Midbrain (tissue), 1 donor: Measurements from ENCODE around the gene TAGLN3.
A peak's percentile ranks its signal among the peaks of the same experiment; 100 is the strongest.

Experiments
- DNase-seq: peaks from one replicate; lab custom pipeline; 2025; lab: John Stamatoyannopoulos, UW

TAGLN3 gene

DNA sequence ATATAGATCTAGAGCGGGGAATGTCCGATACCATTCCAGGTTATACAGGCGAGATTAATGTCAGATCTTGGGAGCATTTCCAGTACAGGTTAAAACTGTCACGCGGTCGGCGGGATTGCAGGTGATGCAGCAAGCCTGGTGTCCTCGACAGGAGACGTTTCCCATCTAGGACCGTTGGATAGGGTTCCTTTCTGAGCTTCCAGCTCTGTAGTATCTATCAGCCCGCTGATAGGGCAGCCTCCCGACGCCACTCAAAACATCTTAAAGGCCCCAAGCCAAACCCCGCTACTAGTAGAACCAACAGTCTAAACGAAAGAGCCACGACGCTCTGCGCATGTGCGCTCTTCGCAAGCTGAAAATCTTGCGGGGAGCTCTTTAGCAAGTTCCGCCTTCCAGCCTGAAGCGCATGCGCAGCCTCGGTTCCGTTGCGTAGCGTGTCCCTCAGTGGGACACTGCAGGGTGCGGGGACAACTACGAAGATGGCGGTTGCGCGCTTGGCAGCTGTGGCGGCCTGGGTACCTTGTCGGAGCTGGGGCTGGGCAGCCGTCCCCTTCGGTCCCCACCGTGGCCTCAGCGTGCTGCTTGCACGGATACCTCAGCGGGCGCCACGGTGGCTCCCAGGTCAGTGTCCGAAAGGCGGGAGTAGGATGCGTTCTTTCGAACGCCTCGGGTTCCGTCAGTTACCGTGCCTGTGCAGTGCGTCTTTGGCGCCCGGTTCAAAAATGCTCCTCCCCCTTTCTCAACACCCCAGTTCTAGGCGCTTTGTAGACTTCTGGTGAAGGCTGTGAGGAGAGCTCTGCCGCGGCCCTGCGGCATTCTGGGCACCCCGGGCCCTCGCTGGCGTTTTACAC lies 19.9 kb upstream of the TAGLN3 start, which contains the start of gene ABHD10:
Gene ABHD10 (plus strand): TSS at position 444 of the 851 bp plus-strand sequence. CDS start 36 bp downstream, at position 480.
- peak; percentile 99 for DNase-seq

DNA sequence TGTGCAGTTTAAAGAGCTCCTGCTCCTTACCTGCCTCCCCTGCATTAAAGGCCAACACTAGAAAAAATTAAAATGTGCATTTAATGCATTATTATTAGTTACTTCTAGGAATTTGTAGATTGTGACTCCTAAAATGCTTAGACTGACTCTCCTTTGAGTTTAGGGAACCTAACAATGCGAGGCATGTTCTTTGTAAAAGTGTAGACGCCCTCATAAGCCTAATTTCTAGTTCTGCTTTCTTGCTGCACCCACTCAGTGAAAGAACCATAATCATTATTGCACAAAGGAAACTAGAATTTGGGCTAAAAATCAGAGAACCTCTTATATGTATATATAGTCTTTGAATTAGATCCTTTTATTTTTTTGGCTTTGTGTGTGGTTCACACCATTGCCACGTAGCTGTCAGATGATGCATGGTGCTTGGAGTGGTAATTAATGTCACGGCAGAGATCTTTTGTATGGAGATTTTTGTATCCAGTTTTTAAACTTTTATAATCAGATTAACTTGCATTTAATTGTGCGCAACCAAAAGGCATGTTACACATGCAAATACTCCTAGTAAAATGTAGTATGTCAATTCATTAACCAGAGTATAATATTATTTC lies 19.2 kb upstream of the TAGLN3 start:
- no peak for DNase-seq

DNA sequence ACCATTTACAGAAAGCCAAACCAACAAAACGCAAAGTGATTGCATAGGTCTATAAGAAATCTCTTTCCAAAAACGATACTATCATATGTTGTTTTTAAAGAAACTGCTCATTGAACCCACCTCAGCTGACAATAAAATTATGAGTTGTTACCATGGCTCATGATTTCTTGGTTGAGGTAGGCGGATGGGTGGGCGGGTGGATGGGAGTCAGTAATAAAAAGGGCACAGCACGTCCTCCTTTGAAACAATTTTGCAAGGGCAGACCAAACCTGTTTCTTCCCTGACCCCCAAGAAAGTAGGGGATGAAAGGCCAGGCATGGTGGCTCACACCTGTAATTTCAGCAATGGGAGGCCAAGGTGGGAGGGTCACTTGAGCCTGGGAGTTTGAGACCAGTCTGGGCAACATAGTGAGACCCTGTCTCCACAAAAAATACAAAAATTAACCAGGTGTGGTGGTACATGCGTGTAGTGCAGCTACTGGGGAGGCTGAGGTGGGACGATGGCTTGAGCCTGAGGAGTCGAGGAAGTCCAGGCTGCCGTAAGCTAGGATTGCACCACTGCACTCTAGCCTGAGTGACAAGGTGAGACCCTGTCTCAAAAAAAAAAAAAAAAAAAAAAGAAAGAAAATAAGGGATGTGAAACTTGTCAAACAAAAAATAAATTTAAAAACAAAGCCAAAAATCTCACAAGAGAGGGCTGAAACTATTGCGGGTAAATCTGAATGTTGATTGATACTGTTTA lies 17.8 kb upstream of the TAGLN3 start:
- DNase-seq, result no peak

GRCh38 chr3:111981457-111981763 lies 17.3 kb upstream of the TAGLN3 start:
- DNase-seq, result no peak

DNA sequence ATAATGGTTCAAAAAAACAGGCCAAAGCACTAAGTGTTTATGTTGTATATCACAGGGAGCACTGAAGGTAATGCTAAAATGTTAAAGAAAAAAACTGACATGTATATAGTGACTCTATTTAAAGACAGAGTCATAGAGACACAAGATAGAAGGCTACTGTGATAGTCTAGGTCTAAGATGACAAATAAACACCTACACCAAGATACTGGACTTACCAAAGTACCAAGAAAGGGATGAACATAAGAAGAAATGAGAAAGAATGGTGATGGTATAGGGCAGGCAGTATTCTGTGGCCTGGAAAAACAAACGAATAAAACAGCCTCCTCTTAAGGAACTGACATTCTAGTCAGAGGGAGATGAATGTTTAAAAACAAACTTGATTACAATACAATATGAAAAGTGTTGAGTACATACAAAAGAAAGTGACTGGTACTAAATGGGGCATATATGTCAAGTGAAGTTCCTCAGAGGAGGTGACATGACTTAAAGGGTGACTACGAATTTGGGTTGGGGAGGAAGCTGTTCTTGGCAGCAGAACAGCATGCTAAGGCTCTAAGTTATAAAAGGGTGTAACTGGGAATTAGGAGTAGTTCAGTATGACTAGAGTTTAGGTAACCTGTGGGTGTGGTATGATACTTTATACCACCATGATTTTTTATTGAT lies 14.0 kb upstream of the TAGLN3 start:
- no peak for DNase-seq

DNA sequence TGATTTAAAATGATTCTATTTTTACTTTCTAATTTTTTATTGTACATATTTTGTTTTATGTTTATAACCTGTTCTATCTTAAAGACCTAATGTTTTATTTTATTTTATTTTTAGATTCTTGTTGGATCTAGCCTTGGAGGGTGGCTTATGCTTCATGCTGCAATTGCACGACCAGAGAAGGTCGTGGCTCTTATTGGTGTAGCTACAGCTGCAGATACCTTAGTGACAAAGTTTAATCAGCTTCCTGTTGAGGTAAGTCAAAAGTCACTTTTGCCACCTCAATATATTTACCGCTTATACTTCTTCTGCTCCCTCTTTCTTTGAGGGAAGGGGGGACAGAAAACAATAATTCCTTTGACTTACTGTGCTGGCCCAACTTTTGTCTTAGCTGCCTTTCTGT lies 11.9 kb upstream of the TAGLN3 start:
- DNase-seq, result no peak

DNA sequence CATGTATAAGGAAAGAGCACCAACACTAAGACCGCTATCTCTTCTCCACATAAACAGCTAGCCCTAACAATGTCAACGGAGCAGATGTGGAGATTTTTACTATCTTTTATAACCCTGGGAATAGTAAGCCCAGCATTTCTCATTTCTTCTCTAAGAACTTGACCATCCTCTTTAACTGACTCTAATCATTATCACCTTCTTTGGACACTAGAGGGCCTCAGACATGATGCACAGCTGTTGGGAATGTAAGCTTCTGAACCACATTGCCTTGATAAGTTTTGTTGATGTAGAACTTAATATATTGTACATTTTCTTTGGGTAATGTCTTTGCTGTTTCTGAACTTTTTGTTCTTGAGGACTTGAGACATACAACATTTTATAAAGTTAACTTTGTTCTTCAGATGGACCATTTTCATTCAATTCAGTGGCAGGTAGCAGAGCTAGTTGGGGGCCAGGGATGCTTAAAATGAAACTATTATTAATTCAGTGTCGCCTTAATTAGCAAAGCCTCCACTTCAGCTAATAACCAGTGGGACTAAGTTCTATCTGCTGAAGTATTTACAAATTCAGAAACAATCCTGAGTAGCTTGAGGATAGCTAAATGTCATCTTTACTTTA lies 9.6 kb upstream of the TAGLN3 start:
- DNase-seq, result peak; percentile 57

- DNase-seq, result no peak
Measured at GRCh38 chr3:111993038-111993437, 5.7 kb upstream of the TAGLN3 start.

DNA sequence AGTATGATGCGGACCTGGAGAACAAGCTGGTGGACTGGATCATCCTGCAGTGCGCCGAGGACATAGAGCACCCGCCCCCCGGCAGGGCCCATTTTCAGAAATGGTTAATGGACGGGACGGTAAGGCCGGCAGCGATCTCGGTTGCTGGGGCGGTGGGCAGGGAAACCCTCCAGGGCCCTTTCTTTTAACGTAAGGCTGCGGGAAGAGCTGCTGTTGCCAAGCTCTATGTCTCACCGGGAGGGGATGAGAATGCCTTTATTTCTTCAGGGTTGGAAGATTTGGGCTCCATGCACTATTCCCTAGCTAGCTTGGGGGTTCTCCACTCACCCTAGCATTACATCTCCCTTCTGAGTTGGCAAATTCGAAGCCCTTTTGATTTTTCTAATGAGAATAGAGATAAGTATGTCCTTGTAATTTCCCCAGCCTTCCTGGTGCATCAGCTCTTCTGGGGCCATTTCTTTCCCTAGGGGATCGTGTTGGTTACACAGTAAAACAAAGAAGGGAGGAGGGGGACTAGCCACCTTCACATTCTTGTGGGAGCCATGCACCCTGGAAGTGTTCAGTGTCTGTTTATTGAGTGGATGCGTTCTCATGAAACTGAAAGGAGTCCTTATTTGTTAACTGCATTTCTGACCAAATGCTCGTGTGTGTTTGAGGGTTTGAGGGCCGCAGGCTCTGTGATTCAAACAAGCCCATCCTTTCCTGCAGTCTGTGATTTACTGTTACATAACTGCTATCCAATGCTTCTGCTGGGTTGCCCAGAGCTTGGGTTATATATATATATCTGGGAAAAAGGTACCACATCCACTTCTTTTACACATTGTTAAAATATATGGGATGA lies 982 bp downstream of the TAGLN3 start:
- DNase-seq, result no peak

- no peak for DNase-seq
Measured at GRCh38 chr3:112000367-112000771, 1.6 kb downstream of the TAGLN3 start.

DNA sequence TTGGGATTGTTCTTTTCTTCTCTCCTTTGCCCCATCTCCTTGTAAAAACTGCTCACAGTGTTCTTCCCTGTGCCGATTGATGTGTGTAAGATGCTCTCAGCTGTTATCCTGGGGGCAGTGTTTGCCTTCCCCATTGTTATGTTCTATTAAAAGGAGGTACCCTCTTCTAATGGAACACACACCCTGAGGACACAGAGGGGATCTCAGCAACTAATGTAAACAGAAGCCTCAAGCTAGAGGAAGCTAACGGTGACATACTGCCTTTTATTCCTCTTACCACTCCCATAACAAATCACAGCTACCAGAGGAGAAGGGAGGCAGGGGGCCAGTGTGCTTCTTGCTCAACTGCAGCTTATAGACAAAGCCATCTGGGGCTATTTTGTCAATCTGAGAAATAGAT lies 2.2 kb downstream of the TAGLN3 start:
- DNase-seq, result no peak

DNA sequence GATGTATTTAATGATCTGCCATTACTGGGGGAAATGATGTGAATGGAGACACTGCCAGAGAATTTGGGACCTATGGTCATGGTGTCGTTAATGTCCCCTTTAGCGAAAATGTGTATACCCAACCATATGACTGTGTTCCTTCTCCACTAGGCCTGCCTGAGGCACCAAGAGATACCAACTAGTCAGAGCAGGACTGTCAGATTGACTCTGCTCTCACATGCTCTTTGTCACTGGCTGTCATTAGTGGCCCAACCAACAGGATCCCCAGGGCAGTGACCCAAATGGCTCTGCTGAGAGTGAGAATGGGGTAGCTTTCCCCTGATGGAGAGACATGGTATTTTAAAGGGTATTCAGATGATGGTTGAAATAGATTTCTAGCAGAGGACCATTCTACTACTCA lies 2.8 kb downstream of the TAGLN3 start:
- DNase-seq, result no peak

DNA sequence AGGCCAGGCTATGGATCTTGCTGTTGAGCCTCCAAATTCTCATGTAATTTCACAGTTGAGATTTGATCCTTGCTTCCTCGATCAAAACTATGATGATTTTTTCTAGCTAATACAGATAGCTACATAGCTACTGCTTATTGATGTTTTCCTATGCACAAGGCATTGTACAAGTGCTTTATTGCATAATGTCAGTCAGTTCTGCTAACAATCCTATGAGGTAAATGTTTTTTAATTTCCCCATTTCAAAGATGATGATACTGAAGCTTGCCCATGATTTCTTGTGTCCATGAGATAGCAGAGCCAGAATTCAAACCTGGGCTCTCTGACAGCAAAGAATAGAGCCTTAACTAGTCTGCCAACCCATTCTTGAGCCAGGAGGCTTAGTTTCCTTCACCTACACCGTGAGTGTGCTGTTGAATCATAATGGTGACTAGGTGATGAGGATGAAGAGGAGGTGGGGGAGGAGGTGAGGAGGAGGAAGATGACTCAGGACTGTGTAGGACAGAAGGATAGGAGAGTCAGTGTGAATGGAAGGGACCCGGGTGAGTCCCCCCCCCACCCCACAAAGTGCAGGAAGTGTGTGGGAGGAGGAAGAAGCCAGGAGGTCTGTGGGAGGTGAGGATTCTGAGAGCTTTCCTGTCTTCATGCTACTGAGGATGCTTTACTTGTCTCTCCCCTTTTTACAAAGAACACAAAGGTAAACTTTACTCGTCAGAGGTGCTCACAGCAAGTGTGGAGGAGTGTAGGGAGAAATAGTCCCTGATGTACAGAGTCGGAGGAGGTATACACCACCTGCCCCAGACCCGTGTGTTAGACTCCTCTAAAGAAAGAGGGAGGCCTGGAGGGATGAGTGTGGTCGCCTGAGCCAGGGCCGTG lies 3.6 kb downstream of the TAGLN3 start:
- no peak for DNase-seq

DNA sequence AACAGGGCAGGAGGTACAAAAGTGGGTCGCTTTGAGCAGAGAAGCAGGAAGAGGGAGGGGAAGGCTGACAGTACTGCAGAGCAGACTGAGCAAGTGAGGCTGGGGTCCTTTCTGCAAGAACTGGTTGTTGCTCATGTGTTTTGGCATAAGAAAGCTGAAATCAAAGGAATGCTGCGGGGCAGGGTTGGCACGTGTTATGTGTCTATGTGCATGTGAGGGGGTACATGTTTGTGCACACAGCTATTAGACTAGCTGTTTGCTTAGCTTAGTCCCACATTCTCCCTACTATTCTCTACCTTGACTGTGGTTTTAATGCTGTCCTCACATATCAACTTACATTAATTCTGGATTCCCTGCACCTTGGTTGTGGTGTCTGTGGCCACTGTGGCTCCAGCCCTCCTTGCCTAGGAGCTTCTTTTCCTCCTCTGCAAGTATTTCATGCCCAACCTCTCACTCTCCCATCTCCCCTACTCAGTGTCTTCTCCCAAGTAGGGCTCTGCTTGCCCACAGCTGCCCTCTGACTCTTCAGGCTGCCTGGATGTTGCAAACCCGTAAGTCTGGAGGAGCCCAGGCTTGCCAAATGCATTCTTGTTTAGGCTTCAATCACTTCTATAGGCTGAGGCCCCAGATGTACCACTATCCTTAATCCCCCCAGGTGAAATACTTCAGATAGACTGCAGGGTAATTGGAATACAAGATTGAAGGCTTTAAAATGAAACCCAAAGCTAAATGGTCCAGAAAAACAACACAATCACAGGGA lies 4.8 kb downstream of the TAGLN3 start:
- no peak for DNase-seq

DNA sequence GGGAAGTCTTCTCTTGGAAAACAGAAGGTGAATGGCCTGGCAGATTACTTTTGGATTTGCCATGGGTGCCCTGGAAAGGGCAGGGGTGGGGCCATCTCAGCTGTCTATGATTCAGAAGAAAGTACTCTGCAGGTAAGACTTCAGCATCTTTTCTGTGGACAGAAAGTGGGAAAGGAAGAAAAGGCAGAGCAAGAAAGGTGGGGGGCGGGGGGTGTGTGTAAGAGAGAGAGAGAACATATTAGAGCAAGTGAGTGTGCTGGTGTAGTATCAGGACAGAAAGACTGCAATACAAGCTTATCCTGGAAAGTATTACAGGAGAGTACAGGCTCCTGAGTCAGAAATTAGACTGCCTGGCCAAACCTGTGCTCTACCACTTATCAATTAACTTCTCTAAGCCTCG lies 5.5 kb downstream of the TAGLN3 start:
- no peak for DNase-seq

GRCh38 chr3:112004669-112005068 lies 5.9 kb downstream of the TAGLN3 start:
- no peak for DNase-seq

- no peak for DNase-seq
Measured at GRCh38 chr3:112005091-112005672, 6.5 kb downstream of the TAGLN3 start.

- DNase-seq, result no peak
Measured at GRCh38 chr3:112007633-112008032, 8.9 kb downstream of the TAGLN3 start.

GRCh38 chr3:112009670-112010069 lies 10.9 kb downstream of the TAGLN3 start:
- no peak for DNase-seq
